SHP77 treated with DMSO at 0.1 percent for 48 hours (cell line): ENCODE data around the gene ZNF83.
A peak's percentile ranks its signal among the peaks of the same experiment; 100 is the strongest.
"Not testable (repeated sequence)": the region's sequence is repeated elsewhere in the genome, so short reads cannot be mapped to it uniquely, and the experiment has no call there.

Source experiments
- DNase-seq: peaks from one replicate; lab custom pipeline; 2025; lab: John Stamatoyannopoulos, UW

The ZNF83 gene

GRCh38 chr19:52637718-52638585, at the start of gene ZNF83:
ZNF83 (minus strand) TSS chr19:52638355.
- peak; percentile 44 for DNase-seq

GRCh38 chr19:52687684-52688083, 49.5 kb upstream of the ZNF83 start:
- no peak for DNase-seq

- no peak for DNase-seq
Measured at GRCh38 chr19:52685811-52686210, 47.7 kb upstream of the ZNF83 start.

GRCh38 chr19:52681216-52681615, 43.1 kb upstream of the ZNF83 start:
- DNase-seq = not testable (repeated sequence)

- DNase-seq = no peak
Measured at GRCh38 chr19:52679598-52679997, 41.4 kb upstream of the ZNF83 start.

- DNase-seq = not testable (repeated sequence)
Measured at GRCh38 chr19:52675239-52675638, 37.1 kb upstream of the ZNF83 start.

- DNase-seq = no peak
Measured at GRCh38 chr19:52673014-52673413, 34.9 kb upstream of the ZNF83 start.

GRCh38 chr19:52670046-52670445, 31.9 kb upstream of the ZNF83 start:
- no peak for DNase-seq

GRCh38 chr19:52669586-52669985, 31.4 kb upstream of the ZNF83 start:
- DNase-seq = no peak

- no peak for DNase-seq
Measured at GRCh38 chr19:52667972-52668371, 29.8 kb upstream of the ZNF83 start.

GRCh38 chr19:52666506-52666905, 28.4 kb upstream of the ZNF83 start:
- DNase-seq = no peak

GRCh38 chr19:52665529-52665928, 27.4 kb upstream of the ZNF83 start:
- no peak for DNase-seq

- DNase-seq = no peak
Measured at GRCh38 chr19:52665027-52665426, 26.9 kb upstream of the ZNF83 start.

GRCh38 chr19:52664461-52664860, 26.3 kb upstream of the ZNF83 start:
- no peak for DNase-seq

- DNase-seq = no peak
Measured at GRCh38 chr19:52662631-52663030, 24.5 kb upstream of the ZNF83 start.

GRCh38 chr19:52660981-52661380, 22.8 kb upstream of the ZNF83 start:
- DNase-seq = no peak

GRCh38 chr19:52659013-52659412, 20.9 kb upstream of the ZNF83 start:
- no peak for DNase-seq

GRCh38 chr19:52658595-52658994, 20.4 kb upstream of the ZNF83 start:
- no peak for DNase-seq

- no peak for DNase-seq
Measured at GRCh38 chr19:52653161-52653560, 15.0 kb upstream of the ZNF83 start.

- DNase-seq = no peak
Measured at GRCh38 chr19:52651956-52652355, 13.8 kb upstream of the ZNF83 start.

GRCh38 chr19:52648336-52649016, 10.3 kb upstream of the ZNF83 start:
- DNase-seq = no peak

GRCh38 chr19:52646571-52647217, 8.5 kb upstream of the ZNF83 start:
- no peak for DNase-seq

GRCh38 chr19:52640916-52641315, 2.8 kb upstream of the ZNF83 start:
- DNase-seq = no peak
